HG03060 (cell line): ENCODE results near the gene FERMT3.
"Not testable (repeated sequence)": the region's sequence is repeated elsewhere in the genome, so short reads cannot be mapped to it uniquely, and the experiment has no call there.

Experiments used
- ATAC-seq: cut with Tn5 transposase; IDR thresholded peaks from one replicate; pipeline ENCODE4 v1.9.1; 2021; ENCODE audit warnings: low read depth, moderate number of reproducible peaks; ENCODE audit not compliant: unreplicated experiment

Gene FERMT3

GRCh38 chr11:64206457-64207255 is at the start of gene FERMT3:
Gene FERMT3, plus strand, starts transcription at chr11:64206721. Its CDS starts 644 bp downstream, at chr11:64207365.
- no peak for ATAC-seq

DNA sequence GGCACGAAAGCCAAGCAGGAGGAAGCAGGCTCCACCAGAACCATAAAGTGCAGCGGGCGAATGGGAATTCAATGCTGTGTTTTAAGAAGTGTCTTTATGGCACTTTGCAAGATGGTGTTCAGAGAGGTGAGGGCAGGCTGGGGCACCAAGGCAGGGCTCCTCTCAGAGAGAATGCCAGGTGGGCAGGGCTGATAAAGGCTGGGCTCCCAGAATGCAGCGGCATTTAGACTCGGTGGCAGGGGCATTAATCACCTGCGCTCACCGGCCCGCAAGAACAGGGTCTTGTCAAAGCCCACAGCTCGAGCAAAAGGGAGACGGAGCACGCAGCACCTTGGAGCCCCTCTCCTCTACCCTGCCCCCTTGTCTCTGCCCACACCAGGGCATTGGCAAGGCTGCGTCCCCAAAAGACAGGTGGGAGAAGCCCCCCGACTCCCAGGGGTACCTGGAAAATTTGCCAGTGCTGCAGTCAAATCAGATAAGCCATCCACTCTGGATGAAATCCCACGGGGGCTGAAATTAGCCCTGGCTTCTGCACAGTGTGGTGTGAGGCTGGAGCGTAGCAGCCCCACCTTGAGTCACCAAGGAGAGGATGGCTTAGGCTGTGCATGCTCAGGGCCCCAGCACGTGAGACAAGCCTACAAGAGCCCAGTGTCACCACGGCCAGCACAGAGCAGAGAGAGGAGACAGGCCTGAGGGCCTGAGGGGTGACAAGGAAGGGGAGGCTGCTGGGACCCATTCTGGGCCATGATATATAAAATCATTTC is 48.7 kb upstream of the FERMT3 start:
- ATAC-seq: no peak

DNA sequence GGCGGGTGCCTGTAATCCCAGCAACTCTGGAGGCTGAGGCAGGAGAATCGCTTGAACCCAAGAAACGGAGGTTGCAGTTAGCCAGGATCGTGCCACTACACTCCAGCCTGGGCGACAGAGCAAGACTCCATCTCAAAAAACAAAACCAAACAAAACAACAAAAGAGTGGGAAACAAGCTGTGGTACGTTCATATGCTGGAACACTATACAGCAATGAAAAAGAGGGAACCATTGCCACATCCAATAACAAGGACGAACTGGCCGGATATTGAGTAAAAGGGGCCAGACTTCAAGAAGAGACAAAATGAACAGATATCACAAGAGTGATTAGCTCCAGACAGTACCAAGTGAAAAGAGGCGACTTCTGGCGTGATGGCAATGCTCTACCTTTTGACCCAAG is 45.5 kb upstream of the FERMT3 start:
- no peak for ATAC-seq

GRCh38 chr11:64162769-64163168 is 43.8 kb upstream of the FERMT3 start:
- ATAC-seq: not testable (repeated sequence)

DNA sequence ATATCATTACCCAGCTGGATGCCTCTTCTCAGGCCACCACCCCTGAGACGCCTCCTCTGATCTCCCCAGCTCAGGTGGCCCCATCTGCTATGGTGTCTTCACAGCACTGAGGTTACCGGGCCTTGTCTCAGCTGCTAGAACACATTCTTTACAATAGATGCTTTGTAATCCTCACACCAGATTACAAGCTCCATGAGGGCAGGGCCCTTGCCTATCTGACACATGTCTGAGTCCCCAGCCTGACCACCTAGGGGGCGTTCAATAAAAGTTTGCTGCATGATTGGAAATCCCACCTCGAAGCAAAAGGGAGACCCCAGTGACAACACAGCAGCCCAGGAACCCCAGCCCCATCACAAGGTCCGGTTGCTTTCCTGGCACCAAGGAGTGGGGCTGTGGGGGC is 42.6 kb upstream of the FERMT3 start:
- no peak for ATAC-seq

DNA sequence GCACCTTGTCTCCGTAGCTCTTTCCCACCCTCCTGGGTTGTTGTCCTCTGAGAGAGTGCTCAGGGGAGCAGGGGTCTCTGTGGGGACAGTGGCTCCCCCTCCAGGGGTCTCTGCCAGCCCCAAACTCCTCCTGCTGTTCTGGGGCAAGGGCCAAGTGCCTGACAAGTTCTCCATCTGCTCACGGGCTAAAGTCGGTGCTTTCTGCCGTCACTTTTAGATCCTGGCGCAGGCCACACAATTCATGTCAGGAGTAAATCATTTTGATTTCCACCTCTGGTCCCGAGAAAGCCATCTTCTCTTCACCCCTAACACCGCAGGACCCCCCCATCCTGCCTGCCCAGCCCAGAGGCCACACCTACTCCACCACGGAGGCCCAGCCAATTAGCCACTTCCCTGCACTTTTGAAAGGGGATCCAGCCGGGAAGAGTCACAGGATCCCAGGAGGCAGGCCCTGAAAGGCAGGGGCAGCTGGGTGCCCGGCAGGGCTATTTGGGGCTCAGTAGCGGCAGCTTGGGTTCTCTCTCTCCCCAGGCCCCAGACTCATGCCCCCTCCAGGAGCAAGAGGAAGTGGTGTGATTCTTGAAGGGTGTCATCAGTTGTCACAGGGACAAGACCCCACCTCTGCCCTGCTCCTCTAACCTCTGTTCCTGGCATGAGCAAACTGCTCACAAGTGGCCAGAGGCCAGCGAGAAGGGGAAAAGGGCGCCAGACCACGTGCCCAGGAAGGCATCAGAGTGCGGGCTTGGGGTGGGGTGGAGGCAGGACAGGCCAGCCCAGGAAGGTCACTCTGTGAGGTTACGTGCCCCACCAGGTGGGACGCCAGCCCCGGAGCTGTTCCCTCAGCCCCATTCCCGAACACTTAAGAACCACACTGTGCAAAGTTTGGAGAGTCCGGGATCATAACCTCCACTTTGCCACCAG is 41.9 kb upstream of the FERMT3 start:
- no peak for ATAC-seq

DNA sequence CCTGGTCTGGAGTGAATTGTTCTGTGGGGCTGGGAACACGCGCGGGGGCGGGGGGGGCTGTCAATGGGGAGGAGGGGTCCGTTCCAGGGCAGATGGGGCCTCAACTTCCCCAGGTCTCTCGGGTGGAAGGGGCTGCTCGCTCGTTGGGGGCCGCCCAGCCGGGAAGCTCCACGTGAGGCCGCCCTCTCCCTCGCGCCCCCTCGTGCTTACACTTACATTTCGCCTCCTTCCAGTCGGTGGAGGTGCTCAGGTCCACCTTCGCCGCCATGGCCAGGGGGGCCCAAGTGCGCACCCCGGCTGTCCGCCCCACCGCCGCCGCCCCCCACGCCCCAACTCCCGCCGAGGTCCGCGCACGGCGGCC is 41.1 kb upstream of the FERMT3 start:
- ATAC-seq: no peak

GRCh38 chr11:64165842-64166635 is 40.5 kb upstream of the FERMT3 start, which contains the start of gene MACROD1:
Gene MACROD1, minus strand, starts transcription at chr11:64166113. Its CDS starts 119 bp downstream, at chr11:64165994.
- ATAC-seq: peak; percentile 47

DNA sequence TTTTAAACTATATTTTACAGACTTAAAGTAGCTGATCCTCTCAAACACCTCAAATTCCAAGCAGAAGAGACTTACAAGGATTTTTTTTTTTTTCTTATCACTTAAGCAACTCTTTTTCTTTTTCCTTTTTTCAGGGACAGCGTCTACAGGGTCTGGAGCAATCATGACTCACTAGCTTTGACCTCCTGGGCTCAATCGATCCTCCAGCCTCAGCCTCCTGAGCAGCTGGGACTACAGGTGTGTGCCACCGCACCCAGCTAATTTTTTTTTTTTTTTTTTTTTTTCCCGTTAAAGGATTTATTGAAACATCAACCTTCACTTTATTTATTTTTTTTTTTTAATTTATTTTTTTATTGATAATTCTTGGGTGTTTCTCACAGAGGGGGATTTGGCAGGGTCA is 36.1 kb upstream of the FERMT3 start:
- ATAC-seq: no peak

DNA sequence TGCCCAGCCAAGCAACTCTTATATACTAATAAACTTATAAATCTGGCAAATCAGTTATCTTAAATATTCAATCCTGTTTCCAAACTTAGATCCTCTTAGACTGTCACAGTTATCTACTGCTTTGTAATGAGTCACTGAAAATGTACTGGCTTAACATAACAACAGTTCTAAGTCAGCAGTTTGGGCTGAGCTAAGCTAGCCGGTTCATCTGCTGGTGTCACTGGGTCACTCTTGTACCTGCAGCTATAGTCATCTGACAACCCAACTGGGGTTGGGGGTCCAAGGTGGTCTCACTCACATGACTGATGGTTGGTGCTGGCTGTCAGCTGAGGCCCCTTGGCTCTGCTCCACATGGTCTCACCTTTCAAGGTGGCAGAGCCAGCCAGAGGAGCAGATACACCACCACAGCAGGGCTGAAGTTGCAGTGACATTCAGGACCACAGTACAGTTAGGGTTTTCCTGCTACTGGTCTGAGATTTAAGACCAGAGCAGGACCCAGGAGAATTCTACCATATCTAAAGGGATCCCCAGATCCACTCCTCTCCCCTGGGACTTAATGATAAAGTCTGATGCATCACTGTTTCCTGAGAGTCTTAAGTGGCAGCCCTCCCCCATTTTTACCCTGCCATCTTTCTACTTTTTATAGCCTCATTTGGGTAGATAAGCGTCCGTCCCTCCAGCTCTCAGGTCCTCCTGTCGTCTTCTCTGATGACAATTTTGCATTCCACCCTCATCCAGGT is 32.7 kb upstream of the FERMT3 start:
- ATAC-seq: no peak

- no peak for ATAC-seq
Measured at GRCh38 chr11:64176751-64177150, 29.8 kb upstream of the FERMT3 start.

DNA sequence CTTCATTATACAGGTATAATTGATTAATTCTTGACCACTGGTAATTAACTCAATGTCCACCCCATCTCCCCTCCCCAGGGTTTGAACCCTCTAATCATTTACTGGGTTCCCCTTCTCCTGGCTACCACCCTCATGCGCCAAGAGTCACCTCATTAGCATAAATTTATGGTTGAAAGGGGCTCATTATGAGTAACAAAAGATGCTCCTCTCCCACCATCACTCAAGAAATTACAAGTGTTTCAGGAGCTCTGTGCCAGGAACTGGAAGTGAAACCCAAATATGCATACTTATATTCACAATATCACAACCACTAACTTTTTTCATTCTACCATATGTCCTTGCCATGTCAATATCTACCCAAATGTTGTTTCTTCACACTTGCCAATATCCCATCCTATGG is 28.3 kb upstream of the FERMT3 start:
- ATAC-seq: no peak

DNA sequence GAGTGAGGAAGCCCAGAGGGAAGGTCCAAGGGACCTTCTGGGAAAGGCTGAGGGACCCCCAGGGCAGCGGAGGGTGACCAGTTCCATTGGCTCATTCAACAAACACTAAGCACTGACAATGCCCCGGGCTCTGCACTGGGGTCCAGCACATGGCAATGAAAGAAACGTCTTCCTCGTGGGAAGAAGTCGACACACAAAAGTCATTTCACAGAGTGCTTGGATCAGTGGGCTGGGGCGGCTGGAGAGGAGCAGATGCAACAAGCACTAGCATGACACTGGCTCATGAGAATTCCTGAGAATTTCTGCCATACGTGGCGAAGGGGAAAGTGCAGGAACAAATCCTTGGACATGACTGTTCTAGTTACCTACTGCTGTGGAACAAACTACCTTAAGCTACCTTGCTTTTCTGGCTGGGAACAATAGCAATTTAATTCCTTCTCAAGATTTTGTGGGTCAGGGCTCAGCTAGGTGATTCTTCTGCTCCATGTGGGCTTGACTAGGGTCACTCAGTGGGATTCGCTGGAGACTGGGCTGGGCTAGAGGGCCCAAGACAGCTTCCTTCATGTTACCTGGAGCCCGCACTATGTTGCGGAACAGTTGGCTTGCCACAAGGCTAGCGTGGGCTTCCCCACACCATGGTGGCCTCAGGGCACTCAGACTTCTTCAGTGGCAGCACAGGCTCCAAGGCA is 27.4 kb upstream of the FERMT3 start:
- ATAC-seq: no peak

GRCh38 chr11:64180891-64181290 is 25.6 kb upstream of the FERMT3 start:
- no peak for ATAC-seq

DNA sequence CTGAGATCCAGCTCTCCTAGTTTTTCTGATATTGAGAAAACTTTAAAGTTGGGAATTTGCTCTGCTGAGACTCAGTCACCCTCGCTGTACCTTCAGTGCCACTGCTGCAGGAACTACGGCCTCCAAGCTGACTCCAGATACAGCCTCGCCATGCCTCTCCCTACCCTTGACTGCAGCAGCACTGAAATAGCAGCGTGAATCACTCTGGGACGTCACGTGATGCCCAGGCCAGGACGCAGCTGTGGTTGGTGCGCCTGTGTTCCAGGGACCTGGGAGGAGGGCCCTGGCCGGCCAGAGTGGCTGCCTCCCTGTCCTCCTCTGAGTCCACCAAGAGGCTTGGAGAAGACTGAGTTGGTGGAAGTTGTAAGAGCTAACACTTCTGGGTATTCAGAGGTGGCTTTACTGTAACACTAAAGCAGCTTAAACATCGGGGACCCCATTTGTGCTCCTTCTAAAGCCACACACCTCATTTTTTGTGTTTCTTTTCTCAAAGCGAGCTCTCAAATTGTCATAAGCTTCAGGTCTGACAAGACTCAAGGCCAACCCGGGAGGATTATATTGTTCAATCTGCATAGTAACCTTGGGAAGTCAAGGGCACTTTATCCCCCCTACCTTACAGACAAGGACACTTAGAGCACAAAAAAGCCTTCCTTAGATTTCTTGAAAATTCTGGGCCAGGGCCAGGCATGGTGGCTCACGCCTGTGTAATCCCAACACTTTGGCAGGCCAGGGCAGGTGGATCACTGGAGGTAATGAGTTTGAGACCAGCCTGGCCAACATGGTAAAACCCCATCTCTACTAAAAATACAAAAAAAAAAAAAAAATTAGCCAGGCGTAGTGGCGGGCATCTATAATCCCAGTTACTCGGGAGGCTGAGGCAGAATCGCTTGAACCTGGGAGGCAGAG is 24.8 kb upstream of the FERMT3 start:
- ATAC-seq: no peak

DNA sequence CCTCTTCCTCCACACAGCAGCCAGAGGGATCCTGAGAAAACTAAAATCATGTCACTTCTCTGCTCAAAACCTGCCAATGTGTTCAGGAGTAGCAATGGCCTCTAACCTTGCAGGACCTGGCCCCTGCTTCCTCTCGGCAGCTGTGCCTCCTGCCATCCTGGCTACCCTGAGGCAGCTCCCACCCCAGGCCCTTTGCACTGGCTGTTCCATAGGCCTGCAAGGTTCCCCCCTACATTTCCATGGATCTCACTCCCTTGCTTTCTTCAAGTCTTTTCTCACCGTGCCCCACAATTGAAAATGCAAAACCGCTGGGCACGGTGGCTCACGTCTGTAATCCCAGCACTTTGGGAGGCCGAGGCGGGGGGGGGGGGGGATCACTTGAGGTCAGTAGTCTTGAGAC is 22.6 kb upstream of the FERMT3 start:
- ATAC-seq: no peak

- ATAC-seq: peak; percentile 9
Measured at GRCh38 chr11:64185175-64185692, 21.3 kb upstream of the FERMT3 start.
